Upper lobe of left lung (tissue), 4 donors: Measurements from ENCODE around the gene MTMR1.

ENCODE experiments used
- POLR2A ChIP-seq, 4 donors: fragments of 450-650 bp; IDR thresholded peaks; one replicate each; pipeline ENCODE4 v1.5.1; 2016 to 2017; ENCODE audit warnings: antibody characterized with exemption in 4 of 4, mild to moderate bottlenecking in 2 of 4
- POLR2AphosphoS5 ChIP-seq, 2 donors: sonication (generic); formaldehyde crosslinking; IDR thresholded peaks; one replicate each; pipeline ENCODE4 v1.5.1; 2017; ENCODE audit warnings: antibody characterized with exemption in 2 of 2
- TF ChIP-seq, protein P1 (sequence below), 6 experiments: fragments of 450-650 bp in 4 of 6; fragments of 200-600 bp in 2 of 6; sonication (generic) in 2 of 6; IDR thresholded peaks; one replicate each; pipeline ENCODE4 v1.5.1; 2016 to 2019; ENCODE audit warnings: antibody characterized with exemption in 6 of 6

- TF ChIP-seq, protein P1, sequence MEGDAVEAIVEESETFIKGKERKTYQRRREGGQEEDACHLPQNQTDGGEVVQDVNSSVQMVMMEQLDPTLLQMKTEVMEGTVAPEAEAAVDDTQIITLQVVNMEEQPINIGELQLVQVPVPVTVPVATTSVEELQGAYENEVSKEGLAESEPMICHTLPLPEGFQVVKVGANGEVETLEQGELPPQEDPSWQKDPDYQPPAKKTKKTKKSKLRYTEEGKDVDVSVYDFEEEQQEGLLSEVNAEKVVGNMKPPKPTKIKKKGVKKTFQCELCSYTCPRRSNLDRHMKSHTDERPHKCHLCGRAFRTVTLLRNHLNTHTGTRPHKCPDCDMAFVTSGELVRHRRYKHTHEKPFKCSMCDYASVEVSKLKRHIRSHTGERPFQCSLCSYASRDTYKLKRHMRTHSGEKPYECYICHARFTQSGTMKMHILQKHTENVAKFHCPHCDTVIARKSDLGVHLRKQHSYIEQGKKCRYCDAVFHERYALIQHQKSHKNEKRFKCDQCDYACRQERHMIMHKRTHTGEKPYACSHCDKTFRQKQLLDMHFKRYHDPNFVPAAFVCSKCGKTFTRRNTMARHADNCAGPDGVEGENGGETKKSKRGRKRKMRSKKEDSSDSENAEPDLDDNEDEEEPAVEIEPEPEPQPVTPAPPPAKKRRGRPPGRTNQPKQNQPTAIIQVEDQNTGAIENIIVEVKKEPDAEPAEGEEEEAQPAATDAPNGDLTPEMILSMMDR (IDR thresholded peaks at IDR 0.05) = no peak
- TF ChIP-seq POLR2AphosphoS5 (IDR thresholded peaks at IDR 0.05) (no peak), POLR2A (IDR thresholded peaks at IDR 0.05) (no peak)
Measured at GRCh38 chrX:150792949-150793527, 99.8 kb downstream of the MTMR1 start.
